SK-N-SH (cell line): ENCODE data around the gene APP. TPM values are rescaled to one million over a fixed set of nuclear protein-coding genes. Genes with fewer than 3 reads are reported as not detected.

Experiments
- CTCF ChIA-PET: fragments of 300-600, 350-600 bp; formaldehyde crosslinking; extraction: SDS; loops from one replicate; lab custom pipeline; 2021; lab: Yijun Ruan, JAX
- POLR2A ChIA-PET: fragments of 350-600 bp; sonication (Branson Sonifier 250); formaldehyde crosslinking; extraction: SDS; loops from one replicate; lab custom pipeline; 2020; ENCODE audit warnings: antibody characterized with exemption, inconsistent platforms; lab: Yijun Ruan, JAX
- DNase-seq: peaks from one replicate; pipeline ENCODE4 v3.0.0; 2012
- H2AFZ ChIP-seq: fragments of 200-600 bp; sonication (generic); 2 replicates; pipeline ENCODE4 v1.8.1; 2016; ENCODE audit warnings: antibody characterized with exemption, mild to moderate bottlenecking, low read depth
- H3F3A ChIP-seq: fragments of 200-600 bp; sonication (generic); replicated peaks from 2 replicates; pipeline ENCODE3; 2016; ENCODE audit warnings: antibody characterized with exemption, mild to moderate bottlenecking; ENCODE audit not compliant: insufficient read depth
- H3K27ac ChIP-seq, 2 experiments: fragments of 200-500 bp in 1 of 2; fragments of 200-600 bp in 1 of 2; sonication (Bioruptor generic) in 1 of 2; sonication (generic), shearing (Covaris generic) in 1 of 2; 2 replicates each; pipeline versions ENCODE4 v1.5.1 to v1.6.1; 2014 to 2016; ENCODE audit warnings: low read depth in 2 of 2, inconsistent platforms in 1 of 2, low read length in 1 of 2, mild to moderate bottlenecking in 1 of 2, mixed read lengths in 1 of 2
- H3K27me3 ChIP-seq: fragments of 200-600 bp; sonication (generic), shearing (Covaris generic); 2 replicates; pipeline ENCODE4 v1.6.1; 2016; ENCODE audit warnings: mixed run types; ENCODE audit not compliant: insufficient read depth
- H3K36me3 ChIP-seq, 2 experiments: fragments of 200-500 bp in 1 of 2; fragments of 200-600 bp in 1 of 2; sonication (Bioruptor generic) in 1 of 2; sonication (generic) in 1 of 2; replicated peaks in 1 of 2; 2 replicates each; pipeline versions ENCODE3 to v1.5.1; 2014 to 2016; ENCODE audit warnings: low read length in 1 of 2, mild to moderate bottlenecking in 1 of 2; ENCODE audit not compliant: insufficient read depth in 2 of 2, control insufficient read depth in 1 of 2
- H3K4me1 ChIP-seq, 2 experiments: fragments of 200-500 bp in 1 of 2; fragments of 200-600 bp in 1 of 2; sonication (Bioruptor generic) in 1 of 2; sonication (generic), shearing (Covaris generic) in 1 of 2; 2 replicates each; pipeline versions ENCODE4 v1.5.1 to v1.6.1; 2014 to 2016; ENCODE audit warnings: low read depth in 1 of 2, low read length in 1 of 2, mixed run types in 1 of 2; ENCODE audit not compliant: insufficient read depth in 2 of 2, control insufficient read depth in 1 of 2
- H3K4me2 ChIP-seq: fragments of 200-600 bp; sonication (generic), shearing (Covaris generic); 2 replicates; pipeline ENCODE4 v1.6.1; 2017; ENCODE audit warnings: mixed run types
- H3K4me3 ChIP-seq, 2 experiments: fragments of 200-500 bp in 1 of 2; fragments of 200-600 bp in 1 of 2; sonication (Bioruptor generic) in 1 of 2; sonication (generic), shearing (Covaris generic) in 1 of 2; 2 replicates each; pipeline versions ENCODE4 v1.5.1 to v1.8.1; 2014 to 2016; ENCODE audit warnings: low read depth in 2 of 2, inconsistent platforms in 1 of 2, low read length in 1 of 2, mild to moderate bottlenecking in 1 of 2, mixed read lengths in 1 of 2, moderate library complexity in 1 of 2
- H3K79me2 ChIP-seq: fragments of 200-600 bp; sonication (generic); 2 replicates; pipeline ENCODE4 v1.8.1; 2017; ENCODE audit warnings: mild to moderate bottlenecking; ENCODE audit not compliant: insufficient read depth
- H3K9ac ChIP-seq: fragments of 200-600 bp; sonication (generic); 2 replicates; pipeline ENCODE4 v1.6.1; 2017; ENCODE audit warnings: mixed run types
- H3K9me2 ChIP-seq: fragments of 200-600 bp; sonication (generic); 2 replicates; pipeline ENCODE4 v1.6.1; 2017; ENCODE audit warnings: mixed run types
- H3K9me3 ChIP-seq: fragments of 200-600 bp; sonication (generic); 2 replicates; pipeline ENCODE4 v1.6.1; 2017; ENCODE audit warnings: mixed run types, mild to moderate bottlenecking, moderate library complexity
- H4K20me1 ChIP-seq: fragments of 200-600 bp; sonication (generic); 2 replicates; pipeline ENCODE4 v1.6.1; 2017; ENCODE audit warnings: mild to moderate bottlenecking, mixed run types; ENCODE audit not compliant: insufficient read depth
- CHD2 ChIP-seq: fragments of 150-350 bp; IDR thresholded peaks from 2 replicates; pipeline ENCODE4 v1.6.1; 2018; ENCODE audit warnings: low read length; ENCODE audit not compliant: partially characterized antibody
- CTCF ChIP-seq: fragments of 200-600 bp; sonication (generic); IDR thresholded peaks from 2 replicates; pipeline ENCODE4 v1.6.1; 2017; ENCODE audit warnings: antibody characterized with exemption, mild to moderate bottlenecking, moderate library complexity
- ELF1 ChIP-seq: IDR thresholded peaks from 2 replicates; pipeline ENCODE4 v1.4.0; 2012
- FOXJ3 ChIP-seq: sonication (generic); formaldehyde crosslinking; IDR thresholded peaks from 2 replicates; pipeline ENCODE4 v1.5.1; 2020; ENCODE audit warnings: mild to moderate bottlenecking, missing genetic modification reagents
- GATA2 ChIP-seq: sonication (generic); formaldehyde crosslinking; IDR thresholded peaks from 2 replicates; pipeline ENCODE4 v1.5.0; 2020; ENCODE audit warnings: mild to moderate bottlenecking, missing genetic modification reagents
- IRF3 ChIP-seq: fragments of 150-350 bp; IDR thresholded peaks from 2 replicates; pipeline ENCODE4 v1.6.1; 2016; ENCODE audit warnings: mild to moderate bottlenecking, low read depth, low read length
- JUND ChIP-seq: IDR thresholded peaks from 2 replicates; pipeline ENCODE4 v1.4.0; 2012
- MEF2A ChIP-seq: IDR thresholded peaks from 2 replicates; pipeline ENCODE4 v1.4.0; 2012; ENCODE audit warnings: low read depth, borderline replicate concordance
- MXI1 ChIP-seq: IDR thresholded peaks from 2 replicates; pipeline ENCODE4 v1.6.1; 2012; ENCODE audit warnings: mild to moderate bottlenecking, low read depth, low read length, improper control_type of control experiment
- RAD21 ChIP-seq: IDR thresholded peaks from 2 replicates; pipeline ENCODE4 v1.6.1; 2012; ENCODE audit warnings: mild to moderate bottlenecking, low read length
- RFX5 ChIP-seq: IDR thresholded peaks from 2 replicates; pipeline ENCODE4 v1.6.1; 2012; ENCODE audit warnings: mild to moderate bottlenecking, improper control_type of control experiment, low read length
- SMC3 ChIP-seq: IDR thresholded peaks from 2 replicates; pipeline ENCODE4 v1.6.1; 2012; ENCODE audit warnings: low read depth, low read length, improper control_type of control experiment
- TCF12 ChIP-seq: IDR thresholded peaks from 2 replicates; pipeline ENCODE4 v1.4.0; 2012
- TEAD4 ChIP-seq: IDR thresholded peaks from 2 replicates; pipeline ENCODE4 v1.4.0; 2012; ENCODE audit warnings: mild to moderate bottlenecking, borderline replicate concordance; ENCODE audit not compliant: insufficient read depth
- WGBS: methylation state at CpG from one replicate; pipeline ENCODE4 v1.1.6; 2017; ENCODE audit warnings: low lambda C conversion rate; 5-methylcytosine and 5-hydroxymethylcytosine counted together
- polyA plus RNA-seq, 3 experiments: library from polyadenylated mRNA; depleted of rRNA; stranded (reverse); fragments of >200 nt; gene quantifications; 2 replicates each; pipeline ENCODE4 v1.2.3, GENCODE V29; 2012
- TF ChIP-seq, protein P1 (sequence below): fragments of 150-350 bp; IDR thresholded peaks from 2 replicates; pipeline ENCODE4 v1.6.1; 2017; ENCODE audit warnings: antibody characterized with exemption, low read length, low read depth, borderline replicate concordance

APP gene
- polyA plus RNA-seq, 1 of the 3 experiments (the other 2 are of a cell fraction) = 780 TPM

DNA sequence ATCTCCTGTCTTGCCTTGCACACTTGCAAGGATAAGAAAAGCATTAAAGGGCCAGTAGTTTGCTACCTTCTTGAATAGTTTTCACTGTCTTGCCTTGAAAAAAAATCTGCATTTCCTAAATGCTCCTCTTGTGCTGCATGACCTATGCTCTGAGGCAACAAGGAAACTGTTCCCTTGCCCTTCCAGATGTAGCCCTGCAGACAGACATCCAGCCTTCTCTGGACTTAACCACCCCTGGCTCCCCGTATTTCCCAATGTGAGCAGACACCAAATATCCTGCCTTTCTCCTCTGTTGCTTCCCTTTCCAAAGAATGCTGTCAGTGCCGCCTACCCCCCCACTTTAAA, 258.2 kb downstream of the APP start:
- Histone ChIP-seq H4K20me1 (no peaks in the 10 kb centered on the region), H3F3A (peaks cover 3% of the 10 kb centered on the region), H3K27ac (no peak overlapping the region), H3K4me1 (peaks cover 4 to 10% of the 10 kb centered on the region in 2 experiments; a peak in 3 of 4 replicates), H3K4me2 (no peak overlapping the region), H3K27me3 (no peaks in the 10 kb centered on the region), H3K4me3 (no peak overlapping the region), H3K79me2 (0 out of 2 replicates have a peak, but pooled peaks cover 1% of the 10 kb centered on the region), H2AFZ (no peak overlapping the region), H3K9me3 (no peaks in the 10 kb centered on the region), H3K9me2 (no peaks in the 10 kb centered on the region), H3K9ac (no peak overlapping the region), H3K36me3 (peaks cover 6 to 8% of the 10 kb centered on the region in 2 experiments)
- ChIA-PET POLR2A (no interaction called here), CTCF (interaction anchor here (1.6 kb wide), 2 partner anchors 50 to 258 kb away, joined by 3 to 4 read pairs; partner anchors contain the start of gene APP)
- WGBS = 98% methylated on average over 2 of the region's 2 CpGs
- no peak for DNase-seq
- TF ChIP-seq JUND (no peak), ELF1 (no peak), GATA2 (no peak), CTCF (no peak), RAD21 (no peak), FOXJ3 (CRISPR knock-in tag) (no peak), MXI1 (no peak), TCF12 (no peak), RFX5 (no peak)
- TF ChIP-seq, protein P1, sequence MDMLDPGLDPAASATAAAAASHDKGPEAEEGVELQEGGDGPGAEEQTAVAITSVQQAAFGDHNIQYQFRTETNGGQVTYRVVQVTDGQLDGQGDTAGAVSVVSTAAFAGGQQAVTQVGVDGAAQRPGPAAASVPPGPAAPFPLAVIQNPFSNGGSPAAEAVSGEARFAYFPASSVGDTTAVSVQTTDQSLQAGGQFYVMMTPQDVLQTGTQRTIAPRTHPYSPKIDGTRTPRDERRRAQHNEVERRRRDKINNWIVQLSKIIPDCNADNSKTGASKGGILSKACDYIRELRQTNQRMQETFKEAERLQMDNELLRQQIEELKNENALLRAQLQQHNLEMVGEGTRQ = no peak

- no peak for TF ChIP-seq CHD2
- no peak for TF ChIP-seq IRF3
- TF ChIP-seq TEAD4 = no peak
- no peak for TF ChIP-seq TCF12
- no peak for TF ChIP-seq FOXJ3 (CRISPR knock-in tag)
- TF ChIP-seq MEF2A = no peak
- TF ChIP-seq SMC3 = no peak
- Histone ChIP-seq H4K20me1 (no peaks in the 10 kb centered on the region), H2AFZ (no peak overlapping the region), H3K4me3 (no peak overlapping the region), H3F3A (peaks cover 8% of the 10 kb centered on the region), H3K79me2 (no peaks in the 10 kb centered on the region), H3K9ac (no peak overlapping the region), H3K9me2 (no peaks in the 10 kb centered on the region), H3K4me1 (peaks cover 4 to 12% of the 10 kb centered on the region in 2 experiments; a peak in 3 of 4 replicates), H3K36me3 (peaks cover 6 to 8% of the 10 kb centered on the region in 2 experiments), H3K27me3 (no peaks in the 10 kb centered on the region), H3K9me3 (no peaks in the 10 kb centered on the region), H3K27ac (no peak overlapping the region), H3K4me2 (no peak overlapping the region)
- no peak for DNase-seq
- ChIA-PET CTCF (interaction anchor here (1.6 kb wide), 2 partner anchors 49 to 259 kb away, joined by 3 to 4 read pairs; partner anchors contain the start of gene APP), POLR2A (no interaction called here)
- WGBS = 94% methylated on average over 20 of the region's 20 CpGs
Measured at GRCh38 chr21:25911730-25912401, 258.7 kb downstream of the APP start.
